Measurements from ENCODE around the gene RTN4R. TPM values are rescaled to one million over a fixed set of nuclear protein-coding genes. Genes with fewer than 3 reads are reported as not detected.

The RTN4R gene
- total RNA-seq, 1 experiment from 2014 or later = 19.0 TPM

DNA sequence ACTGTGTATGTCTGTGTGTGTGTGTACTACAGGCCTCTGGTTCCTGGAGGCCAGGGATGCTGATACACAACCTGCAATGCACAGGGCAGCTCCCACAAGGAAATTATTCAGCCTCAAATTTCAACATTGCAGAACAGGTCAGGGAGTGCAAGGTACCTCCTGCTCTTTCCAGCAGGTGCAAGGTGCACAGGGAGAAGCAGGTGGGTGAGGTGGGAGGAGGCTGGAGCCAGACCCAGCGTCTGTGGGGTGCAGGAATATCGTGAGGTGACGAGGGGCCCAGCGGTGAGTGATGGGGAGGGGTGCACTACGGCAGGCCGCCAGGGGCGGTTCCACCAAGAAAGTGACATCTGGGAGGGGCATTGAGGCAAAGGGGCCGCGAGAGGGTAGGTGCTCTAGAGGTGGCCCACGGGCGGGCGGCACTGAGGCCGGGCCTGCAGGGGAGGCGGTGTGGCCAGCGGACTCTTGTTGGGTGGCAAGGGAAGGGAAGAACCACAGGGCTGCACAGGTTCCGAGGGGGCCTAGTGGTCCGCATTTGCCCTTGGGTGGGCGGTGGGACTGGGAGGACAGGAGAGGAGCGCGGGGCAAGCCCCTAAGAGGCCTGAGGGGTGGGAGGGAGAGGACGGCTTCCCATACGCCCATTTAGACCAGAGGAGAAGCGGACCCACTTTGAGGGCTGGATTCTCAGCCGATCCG is 30.1 kb upstream of the RTN4R start:
- H3K4me2 ChIP-seq (ENCODE audit: low read length) = peak overlapping the region; percentile 92
- H3K9me3 ChIP-seq (ENCODE audit: control insufficient read depth in 1 of 2, insufficient read depth in 1 of 2, low read depth in 1 of 2, low read length in 2 of 2) = no peaks in the 10 kb centered on the region
- peak overlapping the region; percentile 43; the same call in 1 of the 2 replicates for H3K27ac ChIP-seq (ENCODE audit: low read depth, low read length)
- no peaks in the 10 kb centered on the region for H3K79me2 ChIP-seq (ENCODE audit: insufficient read depth, low read length)
- H2AFZ ChIP-seq (ENCODE audit: low read depth, low read length, poor library complexity, severe bottlenecking) = no peak overlapping the region
- CTCF ChIA-PET = no interaction called here
- H3K36me3 ChIP-seq (ENCODE audit: control insufficient read depth in 1 of 2, insufficient read depth in 2 of 2, low read length in 2 of 2) = no peaks in the 10 kb centered on the region
- intact Hi-C loops (cut with micrococcal nuclease) = no loop called here
- H3K4me1 ChIP-seq (ENCODE audit: control insufficient read depth in 1 of 2, insufficient read depth in 2 of 2, low read length in 2 of 2) = peaks cover 3 to 17% of the 10 kb centered on the region in 2 experiments; a peak in 3 of 4 replicates
- H3K9me2 ChIP-seq (ENCODE audit: insufficient read depth) = no peaks in the 10 kb centered on the region
- no peaks in the 10 kb centered on the region for H4K20me1 ChIP-seq (ENCODE audit: insufficient read depth)
- TF ChIP-seq, protein P1, sequence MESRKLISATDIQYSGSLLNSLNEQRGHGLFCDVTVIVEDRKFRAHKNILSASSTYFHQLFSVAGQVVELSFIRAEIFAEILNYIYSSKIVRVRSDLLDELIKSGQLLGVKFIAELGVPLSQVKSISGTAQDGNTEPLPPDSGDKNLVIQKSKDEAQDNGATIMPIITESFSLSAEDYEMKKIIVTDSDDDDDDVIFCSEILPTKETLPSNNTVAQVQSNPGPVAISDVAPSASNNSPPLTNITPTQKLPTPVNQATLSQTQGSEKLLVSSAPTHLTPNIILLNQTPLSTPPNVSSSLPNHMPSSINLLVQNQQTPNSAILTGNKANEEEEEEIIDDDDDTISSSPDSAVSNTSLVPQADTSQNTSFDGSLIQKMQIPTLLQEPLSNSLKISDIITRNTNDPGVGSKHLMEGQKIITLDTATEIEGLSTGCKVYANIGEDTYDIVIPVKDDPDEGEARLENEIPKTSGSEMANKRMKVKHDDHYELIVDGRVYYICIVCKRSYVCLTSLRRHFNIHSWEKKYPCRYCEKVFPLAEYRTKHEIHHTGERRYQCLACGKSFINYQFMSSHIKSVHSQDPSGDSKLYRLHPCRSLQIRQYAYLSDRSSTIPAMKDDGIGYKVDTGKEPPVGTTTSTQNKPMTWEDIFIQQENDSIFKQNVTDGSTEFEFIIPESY (IDR thresholded peaks at IDR 0.05; ENCODE audit: extremely low read depth, insufficient replicate concordance, low read length) = no peak
- no peak for TF ChIP-seq FOSL1 (IDR thresholded peaks at IDR 0.05; ENCODE audit: low read depth)
- TF ChIP-seq POLR2A (IDR thresholded peaks at IDR 0.05; ENCODE audit: borderline replicate concordance, extremely low read depth, insufficient read depth, insufficient read length) = no peak
- no peak for TF ChIP-seq POLR2AphosphoS5 (IDR thresholded peaks at IDR 0.05; ENCODE audit: low read depth, low read length)
- no peak for TF ChIP-seq TCF7L2 (IDR thresholded peaks at IDR 0.05; ENCODE audit: borderline replicate concordance, extremely low read depth, insufficient read depth, insufficient read length)
- TF ChIP-seq, protein P2, sequence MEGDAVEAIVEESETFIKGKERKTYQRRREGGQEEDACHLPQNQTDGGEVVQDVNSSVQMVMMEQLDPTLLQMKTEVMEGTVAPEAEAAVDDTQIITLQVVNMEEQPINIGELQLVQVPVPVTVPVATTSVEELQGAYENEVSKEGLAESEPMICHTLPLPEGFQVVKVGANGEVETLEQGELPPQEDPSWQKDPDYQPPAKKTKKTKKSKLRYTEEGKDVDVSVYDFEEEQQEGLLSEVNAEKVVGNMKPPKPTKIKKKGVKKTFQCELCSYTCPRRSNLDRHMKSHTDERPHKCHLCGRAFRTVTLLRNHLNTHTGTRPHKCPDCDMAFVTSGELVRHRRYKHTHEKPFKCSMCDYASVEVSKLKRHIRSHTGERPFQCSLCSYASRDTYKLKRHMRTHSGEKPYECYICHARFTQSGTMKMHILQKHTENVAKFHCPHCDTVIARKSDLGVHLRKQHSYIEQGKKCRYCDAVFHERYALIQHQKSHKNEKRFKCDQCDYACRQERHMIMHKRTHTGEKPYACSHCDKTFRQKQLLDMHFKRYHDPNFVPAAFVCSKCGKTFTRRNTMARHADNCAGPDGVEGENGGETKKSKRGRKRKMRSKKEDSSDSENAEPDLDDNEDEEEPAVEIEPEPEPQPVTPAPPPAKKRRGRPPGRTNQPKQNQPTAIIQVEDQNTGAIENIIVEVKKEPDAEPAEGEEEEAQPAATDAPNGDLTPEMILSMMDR (IDR thresholded peaks at IDR 0.05 in 2 of 3, conservative IDR thresholded peaks at IDR 0.05 in 1 of 3; ENCODE audit: borderline replicate concordance in 1 of 3, insufficient read depth in 1 of 3, low read depth in 2 of 3, low read length in 2 of 3) = no peak
- TF ChIP-seq EZH2 (IDR thresholded peaks at IDR 0.05) = no peak
- no peak for TF ChIP-seq YY1 (IDR thresholded peaks at IDR 0.05; ENCODE audit: extremely low read depth, insufficient replicate concordance, low read depth, low read length)
- no peak for TF ChIP-seq EZH2phosphoT487 (IDR thresholded peaks at IDR 0.05; ENCODE audit: borderline replicate concordance)
- TF ChIP-seq CEBPB (IDR thresholded peaks at IDR 0.05; ENCODE audit: low read depth) = no peak
- TF ChIP-seq, protein P3, sequence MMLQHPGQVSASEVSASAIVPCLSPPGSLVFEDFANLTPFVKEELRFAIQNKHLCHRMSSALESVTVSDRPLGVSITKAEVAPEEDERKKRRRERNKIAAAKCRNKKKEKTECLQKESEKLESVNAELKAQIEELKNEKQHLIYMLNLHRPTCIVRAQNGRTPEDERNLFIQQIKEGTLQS (IDR thresholded peaks at IDR 0.05) = no peak
- TF ChIP-seq RAD21 (IDR thresholded peaks at IDR 0.05; ENCODE audit: low read depth) = no peak
- no peak for TF ChIP-seq EGR1 (IDR thresholded peaks at IDR 0.05; ENCODE audit: low read depth)
- TF ChIP-seq SP1 (IDR thresholded peaks at IDR 0.05; ENCODE audit: low read depth) = no peak
- ATAC-seq (no peak), DNase-seq (ENCODE audit: low read depth, low spot score) (no peak)
- POLR2A ChIA-PET = interaction anchor here (2.0 kb wide), 1 partner anchor 22 kb away, joined by 6 read pairs; the partner anchor contains the start of gene DGCR6L
- RAD21 ChIA-PET (ENCODE audit: low non-redundant PET in 1 of 2, low total read pairs in 2 of 2, uncharacterized antibody in 2 of 2, unreplicated experiment in 2 of 2) = no interaction called here
- H3K27me3 ChIP-seq (ENCODE audit: insufficient read depth, low read length) = no peaks in the 10 kb centered on the region
- H3K9ac ChIP-seq (ENCODE audit: low read length) = no peak overlapping the region
- no TSS peak for BruUV-seq (replicated peaks)
- H3K4me3 ChIP-seq (replicated peaks in 1 of 2; ENCODE audit: low read depth in 1 of 2, low read length in 2 of 2) = peak overlapping the region in 1 of 2 experiments; percentile 57; a peak in 1 of 4 replicates

All from HCT116 (cell line).